Peyer's patch (tissue), 4 donors: ENCODE results near the gene CMTM1.

Experiments
- CTCF ChIP-seq, 6 experiments: fragments of 450-650 bp in 4 of 6; fragments of 200-600 bp in 2 of 6; sonication (generic) in 1 of 6; IDR thresholded peaks; one replicate each; pipeline ENCODE4 v1.5.1; 2017 to 2019; ENCODE audit warnings: antibody characterized with exemption in 6 of 6, mild to moderate bottlenecking in 3 of 6, moderate library complexity in 1 of 6
- POLR2A ChIP-seq, 2 donors: fragments of 450-650 bp; IDR thresholded peaks; one replicate each; pipeline ENCODE4 v1.5.1; 2017; ENCODE audit warnings: antibody characterized with exemption in 2 of 2, mild to moderate bottlenecking in 2 of 2, moderate library complexity in 2 of 2

- no peak for TF ChIP-seq CTCF (IDR thresholded peaks at IDR 0.05)
- TF ChIP-seq POLR2A (IDR thresholded peaks at IDR 0.05) = no peak
Observed at GRCh38 chr16:66539623-66540469, 26.4 kb upstream of the CMTM1 start.
